Ishikawa (cell line): ENCODE results near the gene ITGAX.

Experiments
- CEBPB ChIP-seq: IDR thresholded peaks from 2 replicates; pipeline ENCODE4 v1.6.1; 2012
- CREB1 ChIP-seq: IDR thresholded peaks from 2 replicates; pipeline ENCODE4 v1.6.1; 2012; ENCODE audit warnings: low read depth
- EGR1 ChIP-seq: IDR thresholded peaks from 2 replicates; pipeline ENCODE4 v1.6.1; 2012
- EP300 ChIP-seq: IDR thresholded peaks from 2 replicates; pipeline ENCODE4 v1.6.1; 2012; ENCODE audit warnings: borderline replicate concordance
- FOXM1 ChIP-seq: IDR thresholded peaks from 2 replicates; pipeline ENCODE4 v1.6.1; 2012; ENCODE audit warnings: low read depth, borderline replicate concordance
- NFIC ChIP-seq: IDR thresholded peaks from 2 replicates; pipeline ENCODE4 v1.6.1; 2012
- RAD21 ChIP-seq: IDR thresholded peaks from 2 replicates; pipeline ENCODE4 v1.6.1; 2012; ENCODE audit warnings: low read depth
- REST ChIP-seq: IDR thresholded peaks from 2 replicates; pipeline ENCODE4 v1.6.1; 2012; ENCODE audit warnings: low read depth, mild to moderate bottlenecking
- TAF1 ChIP-seq: IDR thresholded peaks from 2 replicates; pipeline ENCODE4 v1.6.1; 2012; ENCODE audit warnings: low read depth, mild to moderate bottlenecking
- TCF12 ChIP-seq: IDR thresholded peaks from 2 replicates; pipeline ENCODE4 v1.6.1; 2012; ENCODE audit warnings: low read depth
- TEAD4 ChIP-seq: IDR thresholded peaks from 2 replicates; pipeline ENCODE4 v1.6.1; 2012
- YY1 ChIP-seq: IDR thresholded peaks from 2 replicates; pipeline ENCODE4 v1.6.1; 2012; ENCODE audit warnings: low read depth
- ZBTB7A ChIP-seq: IDR thresholded peaks from 2 replicates; pipeline ENCODE4 v1.6.1; 2012; ENCODE audit warnings: low read depth
- TF ChIP-seq, protein P1 (sequence below): IDR thresholded peaks from 2 replicates; pipeline ENCODE4 v1.6.1; 2012
- TF ChIP-seq, protein P2 (sequence below): IDR thresholded peaks from 2 replicates; pipeline ENCODE4 v1.6.1; 2012

The ITGAX gene

GRCh38 chr16:31423801-31424200, 68.8 kb downstream of the ITGAX start:
- no peak for TF ChIP-seq FOXM1
- no peak for TF ChIP-seq TEAD4
- TF ChIP-seq TCF12 = no peak
- no peak for TF ChIP-seq RAD21
- TF ChIP-seq, protein P1, sequence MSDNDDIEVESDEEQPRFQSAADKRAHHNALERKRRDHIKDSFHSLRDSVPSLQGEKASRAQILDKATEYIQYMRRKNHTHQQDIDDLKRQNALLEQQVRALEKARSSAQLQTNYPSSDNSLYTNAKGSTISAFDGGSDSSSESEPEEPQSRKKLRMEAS = no peak

GRCh38 chr16:31427441-31428278, 72.7 kb downstream of the ITGAX start:
- TF ChIP-seq, protein P1 = peak; percentile 96
- TF ChIP-seq CEBPB = no peak

- TF ChIP-seq, protein P2, sequence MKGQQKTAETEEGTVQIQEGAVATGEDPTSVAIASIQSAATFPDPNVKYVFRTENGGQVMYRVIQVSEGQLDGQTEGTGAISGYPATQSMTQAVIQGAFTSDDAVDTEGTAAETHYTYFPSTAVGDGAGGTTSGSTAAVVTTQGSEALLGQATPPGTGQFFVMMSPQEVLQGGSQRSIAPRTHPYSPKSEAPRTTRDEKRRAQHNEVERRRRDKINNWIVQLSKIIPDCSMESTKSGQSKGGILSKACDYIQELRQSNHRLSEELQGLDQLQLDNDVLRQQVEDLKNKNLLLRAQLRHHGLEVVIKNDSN = no peak
- TF ChIP-seq ZBTB7A = no peak
- TF ChIP-seq TAF1 = no peak
- no peak for TF ChIP-seq RAD21
- no peak for TF ChIP-seq YY1
- TF ChIP-seq TCF12 = no peak
- TF ChIP-seq EP300 = no peak
- TF ChIP-seq EGR1 = no peak
- TF ChIP-seq CEBPB = no peak
Observed at GRCh38 chr16:31428279-31428597, 73.3 kb downstream of the ITGAX start, which contains the start of gene COX6A2. COX6A2 (minus strand) TSS chr16:31428360; CDS start chr16:31428325, 35 bp downstream.

GRCh38 chr16:31428638-31429247, 73.8 kb downstream of the ITGAX start:
- TF ChIP-seq REST (no peak), NFIC (no peak), EP300 (no peak), RAD21 (no peak), CREB1 (no peak), EGR1 (no peak), TCF12 (no peak), CEBPB (no peak), YY1 (no peak), TAF1 (no peak), ZBTB7A (no peak), FOXM1 (no peak), TEAD4 (no peak)
- TF ChIP-seq, protein P2 = no peak
- TF ChIP-seq, protein P1 = no peak

DNA sequence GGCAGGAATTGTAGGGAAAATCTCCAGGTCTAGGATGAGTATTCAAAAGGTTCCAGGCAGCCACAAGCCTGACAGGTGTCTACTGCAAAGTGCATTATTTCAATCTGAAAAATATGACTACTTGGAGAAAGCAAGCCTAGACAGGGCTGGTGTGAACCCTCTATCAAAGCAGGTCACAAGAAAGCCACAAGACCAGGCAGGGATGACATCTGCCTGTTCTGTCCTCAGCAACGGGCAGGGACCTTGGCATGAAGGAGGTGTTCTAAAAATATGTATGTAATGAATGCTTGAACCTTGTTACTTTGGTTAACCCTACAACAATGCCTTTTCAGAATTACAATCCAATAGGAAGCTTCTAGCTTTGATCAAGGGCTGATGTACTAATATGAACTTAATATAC, 74.3 kb downstream of the ITGAX start:
- TF ChIP-seq CEBPB (no peak), TAF1 (no peak), REST (no peak), EGR1 (no peak), CREB1 (no peak), YY1 (no peak), TCF12 (no peak), NFIC (no peak), FOXM1 (no peak), EP300 (no peak), RAD21 (no peak), ZBTB7A (no peak), TEAD4 (no peak)
- TF ChIP-seq, protein P2 = no peak
- TF ChIP-seq, protein P1 = no peak

DNA sequence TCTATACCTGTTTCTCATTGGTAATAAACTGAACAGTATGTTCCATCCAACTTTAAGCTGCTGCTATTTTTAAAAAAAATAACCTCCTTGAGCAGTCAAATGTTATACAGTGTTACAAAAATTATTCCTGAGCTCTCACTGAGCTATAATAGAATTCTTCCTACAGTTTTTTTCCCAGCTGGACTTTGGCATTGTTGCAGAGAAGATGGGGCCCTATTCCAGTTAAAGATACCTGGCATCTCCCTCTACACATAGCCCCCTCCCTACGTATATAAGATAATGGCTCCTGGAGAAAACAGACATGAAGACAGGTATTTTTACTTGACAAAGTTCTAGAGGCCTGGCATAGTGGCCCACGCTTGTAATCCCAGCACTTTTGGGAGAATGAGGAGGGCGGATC, 74.8 kb downstream of the ITGAX start:
- TF ChIP-seq EGR1 (no peak), YY1 (no peak), TEAD4 (no peak), CREB1 (no peak), RAD21 (no peak), ZBTB7A (no peak), EP300 (no peak)
- TF ChIP-seq, protein P2 = no peak
- TF ChIP-seq, protein P1 = no peak
